NOMO-1 (cell line): ENCODE data around the gene CD274.
A peak's percentile ranks its signal among the peaks of the same experiment; 100 is the strongest.
"Not testable (repeated sequence)": the region's sequence is repeated elsewhere in the genome, so short reads cannot be mapped to it uniquely, and the experiment has no call there.

Experiments
- DNase-seq, 2 experiments: peaks; one replicate each; lab custom pipeline; 2025; ENCODE audit not compliant: unreplicated experiment in 2 of 2; lab: John Stamatoyannopoulos, UW

The CD274 gene

GRCh38 chr9:5437254-5438216 lies 12.8 kb upstream of the CD274 start, which contains the start of gene PLGRKT:
Gene PLGRKT (minus strand): TSS chr9:5437925. CDS start chr9:5431977, 5,948 bp downstream.
- peak; percentile 74 to 83 for DNase-seq

- no peak for DNase-seq
These were observed 11.8 kb upstream of the CD274 start for GRCh38 chr9:5438301-5439162.

DNA sequence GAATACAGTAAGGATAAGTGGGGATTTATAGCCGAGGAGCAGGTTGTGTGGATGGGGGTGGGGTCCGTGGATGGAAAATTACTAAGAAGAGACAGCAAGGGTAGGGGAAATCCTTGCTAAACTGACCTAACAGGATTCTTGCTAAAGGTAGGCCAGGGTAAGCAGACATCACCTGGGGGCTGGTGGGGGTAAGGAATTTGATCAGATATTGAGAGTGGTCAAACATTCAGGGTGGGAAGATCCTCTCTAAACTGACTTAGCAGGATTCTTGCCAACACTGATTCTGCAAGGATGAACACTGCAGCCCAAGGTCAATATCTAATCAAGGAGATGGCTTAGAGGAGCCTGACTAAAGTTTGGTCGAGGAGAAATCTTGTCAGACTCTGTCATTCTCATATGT lies 9.9 kb upstream of the CD274 start:
- DNase-seq = no peak

DNA sequence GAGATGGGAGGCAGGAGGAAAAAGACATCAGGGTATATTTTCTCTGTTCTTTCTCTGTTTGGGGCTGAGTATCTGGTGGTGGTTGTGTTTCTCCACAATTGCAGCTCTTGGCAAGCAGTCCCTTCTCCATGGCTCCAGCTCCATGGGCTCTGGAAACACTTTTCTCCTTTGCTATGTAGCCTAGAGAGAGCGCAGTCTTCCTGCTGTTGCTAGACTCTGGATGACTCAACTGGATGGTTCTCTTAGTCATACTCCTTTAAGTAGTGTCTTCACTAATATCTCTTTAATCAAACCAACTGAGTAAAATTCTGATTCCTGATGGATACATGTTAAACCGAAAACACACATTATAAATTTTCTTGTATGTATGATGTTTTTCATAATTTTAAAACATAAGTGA lies 9.3 kb upstream of the CD274 start:
- DNase-seq = no peak

- DNase-seq = no peak
These were observed 7.8 kb upstream of the CD274 start for GRCh38 chr9:5442400-5443011.

DNA sequence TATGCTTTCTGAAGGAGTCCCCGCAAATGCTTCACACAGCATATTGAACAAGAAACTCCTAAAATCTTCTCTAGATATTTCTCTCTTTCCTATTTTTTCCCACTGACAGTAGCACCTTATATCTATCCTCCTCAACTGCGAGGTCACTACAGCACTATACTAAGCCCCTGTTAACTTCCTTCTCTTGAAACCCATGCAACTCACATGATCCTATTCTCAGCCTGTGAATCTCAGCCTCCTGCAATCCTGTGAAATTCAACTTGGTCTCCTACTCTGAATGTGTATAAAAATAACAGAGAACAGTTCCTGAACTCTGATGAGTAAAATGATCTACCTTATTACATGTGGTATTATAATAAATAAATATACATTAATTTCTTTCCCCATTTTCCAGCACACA lies 6.5 kb upstream of the CD274 start:
- DNase-seq = no peak

GRCh38 chr9:5445096-5445495 lies 5.2 kb upstream of the CD274 start:
- not testable (repeated sequence) for DNase-seq

GRCh38 chr9:5445886-5446285 lies 4.5 kb upstream of the CD274 start:
- DNase-seq = peak in 1 of 2 experiments; percentile 18

GRCh38 chr9:5446451-5447236 lies 3.7 kb upstream of the CD274 start:
- DNase-seq = no peak

DNA sequence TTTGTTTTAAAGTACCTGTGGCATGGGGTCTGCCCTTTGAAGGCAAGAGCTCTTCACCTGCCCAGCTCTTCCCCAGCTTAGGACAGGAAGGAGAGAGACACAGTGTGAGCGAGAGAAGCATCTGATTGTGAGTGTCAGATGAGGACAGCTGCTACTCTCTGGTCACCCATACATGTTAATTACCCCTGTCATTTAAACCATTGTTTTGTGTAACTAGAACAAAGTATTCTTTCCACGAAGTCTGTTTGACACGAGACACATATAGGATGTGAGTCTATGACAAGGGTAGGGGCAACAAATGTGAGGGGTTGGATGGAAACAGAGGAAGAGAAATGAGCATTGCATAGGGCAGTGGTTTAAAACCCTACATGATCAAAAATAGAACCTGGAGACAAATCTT lies 3.0 kb upstream of the CD274 start:
- DNase-seq = no peak

GRCh38 chr9:5448016-5448415 lies 2.3 kb upstream of the CD274 start:
- DNase-seq = no peak

DNA sequence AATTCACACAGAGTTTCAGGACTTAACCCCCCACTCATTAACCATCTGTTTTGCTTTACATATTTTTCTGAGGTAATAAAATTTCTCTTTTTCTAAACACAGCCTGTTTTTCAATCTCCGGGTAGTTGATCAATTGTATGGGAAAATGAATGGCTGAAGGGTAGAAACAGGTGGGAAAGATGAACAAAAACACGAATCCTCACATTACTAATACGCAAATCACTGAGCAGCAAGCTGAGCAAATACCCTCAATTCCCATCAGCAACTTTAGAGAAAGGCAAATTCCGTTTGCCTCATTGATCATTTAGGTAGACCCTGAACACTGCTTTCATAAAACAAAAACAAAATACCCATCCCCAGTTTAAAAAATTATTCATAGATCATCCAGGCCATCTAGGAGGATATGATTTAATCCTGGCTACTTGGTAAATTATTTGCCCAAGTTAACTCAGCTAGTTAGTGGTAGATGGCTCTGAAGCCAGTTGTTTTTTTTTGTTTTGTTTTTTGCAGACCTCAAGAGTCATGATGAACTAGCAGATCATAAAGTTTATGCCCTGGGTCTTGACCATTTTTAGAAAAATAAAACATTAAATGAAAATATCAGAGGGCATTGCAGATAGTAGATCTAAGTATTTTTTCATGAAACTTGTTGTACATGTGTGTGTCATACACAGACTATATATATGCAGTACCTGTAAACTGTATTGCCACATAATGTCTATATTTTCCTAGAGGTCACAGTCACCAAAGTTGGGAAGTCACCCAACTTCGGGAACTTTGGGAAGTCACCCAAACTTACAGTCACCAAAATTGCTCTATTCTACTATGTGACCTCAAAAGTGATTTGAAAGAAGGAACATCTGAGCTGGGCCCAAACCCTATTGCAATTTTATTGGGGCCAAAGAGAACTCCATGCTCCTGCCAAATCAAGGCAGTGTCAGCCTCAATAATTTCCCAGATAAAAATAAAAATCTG lies 1.6 kb upstream of the CD274 start:
- no peak for DNase-seq

GRCh38 chr9:5449521-5450358 lies 602 bp upstream of the CD274 start:
- peak in 1 of 2 experiments; percentile 20 for DNase-seq

DNA sequence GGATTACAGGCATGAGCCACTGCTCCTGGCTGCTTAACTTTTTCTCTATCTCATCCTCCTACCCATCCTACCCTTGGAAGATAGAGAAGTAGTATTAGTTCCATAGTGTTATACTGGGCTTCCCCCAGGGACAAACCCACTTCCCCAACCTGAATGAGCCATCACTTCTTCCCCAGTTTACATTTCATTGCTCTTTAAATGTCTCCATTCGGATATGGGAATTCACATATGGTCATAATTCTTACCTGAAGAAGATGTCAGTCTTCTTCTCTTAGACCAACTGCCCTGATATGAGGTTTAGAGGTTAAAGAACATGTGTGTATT lies 1.9 kb downstream of the CD274 start:
- DNase-seq = no peak

DNA sequence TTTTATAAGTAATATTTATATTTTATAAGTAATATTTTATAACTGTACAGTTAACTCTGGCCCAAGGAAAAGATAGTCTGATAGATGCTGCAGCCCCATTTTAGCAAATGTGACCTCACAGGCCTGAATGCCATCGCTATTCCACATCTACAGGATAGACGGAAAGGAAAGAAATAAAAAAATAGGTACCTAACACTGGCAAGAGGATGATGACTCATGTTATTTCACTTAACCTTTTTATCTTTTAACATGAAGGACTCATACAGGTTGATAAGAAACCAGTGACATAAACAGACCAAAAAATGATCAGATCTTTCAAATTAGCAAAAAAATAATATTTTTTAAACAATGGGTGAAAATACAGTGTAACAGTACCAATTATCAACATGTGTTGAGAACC lies 2.7 kb downstream of the CD274 start:
- DNase-seq = no peak

- no peak for DNase-seq
These were observed 3.3 kb downstream of the CD274 start for GRCh38 chr9:5453673-5454072.

- DNase-seq = peak in 1 of 2 experiments; percentile 17
These were observed 4.8 kb downstream of the CD274 start for GRCh38 chr9:5455181-5455580.

DNA sequence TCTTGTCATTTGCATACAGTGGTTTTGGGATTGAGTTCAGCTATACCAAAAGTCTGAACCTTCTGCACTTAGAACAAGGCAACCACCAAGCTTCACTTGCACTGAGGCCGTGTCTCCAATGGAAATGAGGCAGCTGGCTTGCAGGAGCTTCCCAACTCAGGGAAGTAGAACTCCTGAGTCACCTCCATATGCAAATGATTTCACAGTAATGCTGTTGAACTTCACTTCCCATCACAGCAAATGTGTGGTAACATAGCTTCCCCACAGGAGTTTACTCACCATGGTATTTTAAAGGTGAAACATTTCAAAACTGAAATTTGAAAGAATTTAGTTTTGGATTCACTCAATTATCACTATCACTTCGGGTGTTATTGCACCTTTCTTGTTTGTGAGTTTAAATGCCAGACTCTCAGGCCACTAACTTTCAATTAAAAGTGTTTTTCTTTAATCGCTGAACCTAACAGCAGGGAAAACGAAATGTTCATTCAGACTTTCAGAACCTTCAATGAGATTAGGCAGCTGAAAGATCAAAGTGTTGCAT lies 9.0 kb downstream of the CD274 start:
- peak in 1 of 2 experiments; percentile 11 for DNase-seq
